Liver (tissue), 9 donors: ENCODE measurements around the gene RPL23. TPM values are rescaled to one million over a fixed set of nuclear protein-coding genes. Genes with fewer than 3 reads are reported as not detected.

Experiments used
- DNase-seq: peaks from one replicate; pipeline ENCODE4 v3.0.0-alpha.2; 2017; ENCODE audit warnings: low spot score
- H3K27ac ChIP-seq, 2 donors: one replicate each; pipeline ENCODE4 v1.7.0; 2013; ENCODE audit warnings: inconsistent platforms in 2 of 2, low read length in 2 of 2, control low read depth in 1 of 2, low read depth in 1 of 2, mild to moderate bottlenecking in 1 of 2
- H3K27me3 ChIP-seq, 4 donors: one replicate each; pipeline versions ENCODE4 v1.6.1 to v1.7.0; 2013; ENCODE audit warnings: low read length in 3 of 4, inconsistent platforms in 1 of 4, mild to moderate bottlenecking in 1 of 4, moderate library complexity in 1 of 4; ENCODE audit not compliant: control insufficient read depth in 4 of 4, insufficient read depth in 4 of 4
- H3K36me3 ChIP-seq, 4 donors: one replicate each; pipeline versions ENCODE4 v1.6.1 to v1.7.0; 2013; ENCODE audit warnings: low read length in 3 of 4, mild to moderate bottlenecking in 3 of 4, low read depth in 1 of 4, moderate library complexity in 1 of 4; ENCODE audit not compliant: control insufficient read depth in 4 of 4, insufficient read depth in 3 of 4
- H3K4me1 ChIP-seq, 4 donors: one replicate each; pipeline versions ENCODE4 v1.6.1 to v1.7.0; 2013; ENCODE audit warnings: low read length in 3 of 4, mild to moderate bottlenecking in 3 of 4, moderate library complexity in 1 of 4; ENCODE audit not compliant: control insufficient read depth in 4 of 4, insufficient read depth in 4 of 4
- H3K4me3 ChIP-seq, 3 donors: one replicate each; pipeline versions ENCODE4 v1.6.1 to v1.7.0; 2013; ENCODE audit warnings: low read length in 3 of 3, control low read depth in 1 of 3, low read depth in 1 of 3, mild to moderate bottlenecking in 1 of 3
- H3K9ac ChIP-seq, 2 donors: one replicate each; pipeline ENCODE4 v1.7.0; 2013; ENCODE audit warnings: low read length in 2 of 2, mild to moderate bottlenecking in 2 of 2, moderate library complexity in 2 of 2, control low read depth in 1 of 2, low read depth in 1 of 2
- H3K9me3 ChIP-seq, 4 donors: one replicate each; pipeline versions ENCODE4 v1.6.1 to v1.7.0; 2013; ENCODE audit warnings: low read length in 3 of 4; ENCODE audit not compliant: control insufficient read depth in 4 of 4
- EGR1 ChIP-seq, 2 donors: IDR thresholded peaks; 2 replicates each; pipeline ENCODE4 v1.6.1; 2016 to 2018; ENCODE audit warnings: antibody characterized with exemption in 2 of 2, low read depth in 2 of 2
- FOXA1 ChIP-seq: IDR thresholded peaks from 2 replicates; pipeline ENCODE4 v1.6.1; 2016; ENCODE audit warnings: antibody characterized with exemption
- HNF4A ChIP-seq, 2 donors: conservative IDR thresholded peaks; 2 replicates each; pipeline ENCODE4 v1.6.1; 2016; ENCODE audit warnings: antibody characterized with exemption in 2 of 2, mild to moderate bottlenecking in 2 of 2
- HNF4G ChIP-seq: IDR thresholded peaks from 2 replicates; pipeline ENCODE4 v1.6.1; 2016; ENCODE audit warnings: antibody characterized with exemption
- JUND ChIP-seq, 2 donors: IDR thresholded peaks; 2 replicates each; pipeline ENCODE4 v1.6.1; 2016; ENCODE audit warnings: antibody characterized with exemption in 2 of 2
- NR2F2 ChIP-seq: IDR thresholded peaks from 2 replicates; pipeline ENCODE4 v1.6.1; 2016; ENCODE audit warnings: antibody characterized with exemption
- RAD21 ChIP-seq, 2 donors: IDR thresholded peaks; 2 replicates each; pipeline ENCODE4 v1.6.1; 2016; ENCODE audit warnings: antibody characterized with exemption in 2 of 2, mild to moderate bottlenecking in 2 of 2
- RXRA ChIP-seq, 2 donors: IDR thresholded peaks; 2 replicates each; pipeline ENCODE4 v1.6.1; 2017 to 2018; ENCODE audit warnings: antibody characterized with exemption in 2 of 2, mild to moderate bottlenecking in 1 of 2
- SP1 ChIP-seq: IDR thresholded peaks from 2 replicates; pipeline ENCODE4 v1.6.1; 2018; ENCODE audit warnings: antibody characterized with exemption, mild to moderate bottlenecking
- YY1 ChIP-seq: IDR thresholded peaks from 2 replicates; pipeline ENCODE4 v1.6.1; 2016; ENCODE audit warnings: antibody characterized with exemption, mild to moderate bottlenecking
- WGBS: extraction: QIAGEN DNeasy Blood & Tissue Kit; methylation state at CpG from one replicate; pipeline ENCODE4 v1.1.7; 2013; 5-methylcytosine and 5-hydroxymethylcytosine counted together
- polyA plus RNA-seq, 2 donors: library from polyadenylated mRNA; stranded (reverse) in 1 of 2; unstranded in 1 of 2; fragments of 200-250 nt in 1 of 2; fragments of >200 nt in 1 of 2; fragmentation: Nextera tagmentation in 1 of 2; extraction: Ambion mirVana in 1 of 2; gene quantifications; one replicate each; pipeline versions ENCODE4 v1.2.1 to v1.2.3, GENCODE V29; 2013 to 2015
- total RNA-seq, 2 donors: library from RNA; depleted of rRNA; stranded (reverse); fragments of >200 nt; gene quantifications; one replicate each; pipeline ENCODE4 v1.2.3, GENCODE V29; 2014
- TF ChIP-seq, protein P1 (sequence below): IDR thresholded peaks from 2 replicates; pipeline ENCODE4 v1.6.1; 2016; ENCODE audit warnings: antibody characterized with exemption
- TF ChIP-seq, protein P2 (sequence below): IDR thresholded peaks from 2 replicates; pipeline ENCODE4 v1.6.1; 2016; ENCODE audit warnings: antibody characterized with exemption
- TF ChIP-seq, protein P3 (sequence below): fragments of 150-350 bp; IDR thresholded peaks from 2 replicates; pipeline ENCODE4 v1.5.1; 2017; ENCODE audit warnings: improper control_type of control experiment, low read depth, low read length; ENCODE audit not compliant: missing input control
- TF ChIP-seq, protein P4 (sequence below): IDR thresholded peaks from 2 replicates; pipeline ENCODE4 v1.6.1; 2016; ENCODE audit warnings: antibody characterized with exemption
- TF ChIP-seq, protein P5 (sequence below): IDR thresholded peaks from 2 replicates; pipeline ENCODE4 v1.6.1; 2016; ENCODE audit warnings: antibody characterized with exemption, mild to moderate bottlenecking
- donor health status: healthy.
- donor health status: healthy.
- donor health status: healthy.
- donor health status: healthy.
- donor health status: healthy.

Gene RPL23
- total and polyA plus RNA-seq, 4 donors = 284 to 797 (median 646) TPM

DNA sequence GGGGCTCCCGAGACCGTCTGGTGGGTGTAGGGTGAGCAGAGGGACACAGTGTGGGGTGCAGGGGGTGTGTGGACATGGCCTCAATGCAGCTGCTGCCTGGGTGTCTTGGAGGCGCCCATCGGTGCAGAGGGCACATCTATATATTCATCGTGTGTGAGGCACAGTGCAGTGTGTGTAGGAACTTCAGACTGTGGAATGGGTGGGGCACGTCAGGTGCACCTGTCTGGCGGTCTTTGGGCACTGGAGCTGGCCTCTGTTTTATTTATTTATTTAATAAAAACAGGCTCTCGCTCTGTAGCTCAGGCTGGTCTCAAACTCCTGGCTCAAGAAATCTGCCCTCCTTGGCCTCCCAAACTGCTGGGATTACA, 33.1 kb upstream of the RPL23 start:
- 79% methylated on average over 8 of the region's 8 CpGs for WGBS

More for the DNA sequence above, 33.1 kb upstream of the RPL23 start:
- Histone ChIP-seq H3K27ac (no peak overlapping the region), H3K4me3 (no peak overlapping the region), H3K9me3 (no peaks in the 10 kb centered on the region), H3K4me1 (peaks cover 27 to 54% (median 38%) of the 10 kb centered on the region in 4 donors), H3K9ac (no peak overlapping the region), H3K27me3 (no peaks in the 10 kb centered on the region), H3K36me3 (peaks cover 5 to 11% (median 7%) of the 10 kb centered on the region in 4 donors)
- TF ChIP-seq EGR1 (IDR thresholded peaks at IDR 0.05; ENCODE audit: low read depth in 2 of 2) = no peak
- TF ChIP-seq YY1 = no peak
- no peak for TF ChIP-seq RXRA (IDR thresholded peaks at IDR 0.05)
- TF ChIP-seq FOXA1 = no peak
- TF ChIP-seq, protein P1, sequence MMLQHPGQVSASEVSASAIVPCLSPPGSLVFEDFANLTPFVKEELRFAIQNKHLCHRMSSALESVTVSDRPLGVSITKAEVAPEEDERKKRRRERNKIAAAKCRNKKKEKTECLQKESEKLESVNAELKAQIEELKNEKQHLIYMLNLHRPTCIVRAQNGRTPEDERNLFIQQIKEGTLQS = no peak
- TF ChIP-seq SP1 = no peak
- no peak for TF ChIP-seq HNF4A (conservative IDR thresholded peaks at IDR 0.05)
- TF ChIP-seq, protein P2, sequence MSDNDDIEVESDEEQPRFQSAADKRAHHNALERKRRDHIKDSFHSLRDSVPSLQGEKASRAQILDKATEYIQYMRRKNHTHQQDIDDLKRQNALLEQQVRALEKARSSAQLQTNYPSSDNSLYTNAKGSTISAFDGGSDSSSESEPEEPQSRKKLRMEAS = no peak
- no peak for TF ChIP-seq JUND (IDR thresholded peaks at IDR 0.05)
- TF ChIP-seq, protein P3, sequence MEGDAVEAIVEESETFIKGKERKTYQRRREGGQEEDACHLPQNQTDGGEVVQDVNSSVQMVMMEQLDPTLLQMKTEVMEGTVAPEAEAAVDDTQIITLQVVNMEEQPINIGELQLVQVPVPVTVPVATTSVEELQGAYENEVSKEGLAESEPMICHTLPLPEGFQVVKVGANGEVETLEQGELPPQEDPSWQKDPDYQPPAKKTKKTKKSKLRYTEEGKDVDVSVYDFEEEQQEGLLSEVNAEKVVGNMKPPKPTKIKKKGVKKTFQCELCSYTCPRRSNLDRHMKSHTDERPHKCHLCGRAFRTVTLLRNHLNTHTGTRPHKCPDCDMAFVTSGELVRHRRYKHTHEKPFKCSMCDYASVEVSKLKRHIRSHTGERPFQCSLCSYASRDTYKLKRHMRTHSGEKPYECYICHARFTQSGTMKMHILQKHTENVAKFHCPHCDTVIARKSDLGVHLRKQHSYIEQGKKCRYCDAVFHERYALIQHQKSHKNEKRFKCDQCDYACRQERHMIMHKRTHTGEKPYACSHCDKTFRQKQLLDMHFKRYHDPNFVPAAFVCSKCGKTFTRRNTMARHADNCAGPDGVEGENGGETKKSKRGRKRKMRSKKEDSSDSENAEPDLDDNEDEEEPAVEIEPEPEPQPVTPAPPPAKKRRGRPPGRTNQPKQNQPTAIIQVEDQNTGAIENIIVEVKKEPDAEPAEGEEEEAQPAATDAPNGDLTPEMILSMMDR = no peak
- TF ChIP-seq, protein P4, sequence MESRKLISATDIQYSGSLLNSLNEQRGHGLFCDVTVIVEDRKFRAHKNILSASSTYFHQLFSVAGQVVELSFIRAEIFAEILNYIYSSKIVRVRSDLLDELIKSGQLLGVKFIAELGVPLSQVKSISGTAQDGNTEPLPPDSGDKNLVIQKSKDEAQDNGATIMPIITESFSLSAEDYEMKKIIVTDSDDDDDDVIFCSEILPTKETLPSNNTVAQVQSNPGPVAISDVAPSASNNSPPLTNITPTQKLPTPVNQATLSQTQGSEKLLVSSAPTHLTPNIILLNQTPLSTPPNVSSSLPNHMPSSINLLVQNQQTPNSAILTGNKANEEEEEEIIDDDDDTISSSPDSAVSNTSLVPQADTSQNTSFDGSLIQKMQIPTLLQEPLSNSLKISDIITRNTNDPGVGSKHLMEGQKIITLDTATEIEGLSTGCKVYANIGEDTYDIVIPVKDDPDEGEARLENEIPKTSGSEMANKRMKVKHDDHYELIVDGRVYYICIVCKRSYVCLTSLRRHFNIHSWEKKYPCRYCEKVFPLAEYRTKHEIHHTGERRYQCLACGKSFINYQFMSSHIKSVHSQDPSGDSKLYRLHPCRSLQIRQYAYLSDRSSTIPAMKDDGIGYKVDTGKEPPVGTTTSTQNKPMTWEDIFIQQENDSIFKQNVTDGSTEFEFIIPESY = no peak
- no peak for TF ChIP-seq NR2F2
- TF ChIP-seq, protein P5, sequence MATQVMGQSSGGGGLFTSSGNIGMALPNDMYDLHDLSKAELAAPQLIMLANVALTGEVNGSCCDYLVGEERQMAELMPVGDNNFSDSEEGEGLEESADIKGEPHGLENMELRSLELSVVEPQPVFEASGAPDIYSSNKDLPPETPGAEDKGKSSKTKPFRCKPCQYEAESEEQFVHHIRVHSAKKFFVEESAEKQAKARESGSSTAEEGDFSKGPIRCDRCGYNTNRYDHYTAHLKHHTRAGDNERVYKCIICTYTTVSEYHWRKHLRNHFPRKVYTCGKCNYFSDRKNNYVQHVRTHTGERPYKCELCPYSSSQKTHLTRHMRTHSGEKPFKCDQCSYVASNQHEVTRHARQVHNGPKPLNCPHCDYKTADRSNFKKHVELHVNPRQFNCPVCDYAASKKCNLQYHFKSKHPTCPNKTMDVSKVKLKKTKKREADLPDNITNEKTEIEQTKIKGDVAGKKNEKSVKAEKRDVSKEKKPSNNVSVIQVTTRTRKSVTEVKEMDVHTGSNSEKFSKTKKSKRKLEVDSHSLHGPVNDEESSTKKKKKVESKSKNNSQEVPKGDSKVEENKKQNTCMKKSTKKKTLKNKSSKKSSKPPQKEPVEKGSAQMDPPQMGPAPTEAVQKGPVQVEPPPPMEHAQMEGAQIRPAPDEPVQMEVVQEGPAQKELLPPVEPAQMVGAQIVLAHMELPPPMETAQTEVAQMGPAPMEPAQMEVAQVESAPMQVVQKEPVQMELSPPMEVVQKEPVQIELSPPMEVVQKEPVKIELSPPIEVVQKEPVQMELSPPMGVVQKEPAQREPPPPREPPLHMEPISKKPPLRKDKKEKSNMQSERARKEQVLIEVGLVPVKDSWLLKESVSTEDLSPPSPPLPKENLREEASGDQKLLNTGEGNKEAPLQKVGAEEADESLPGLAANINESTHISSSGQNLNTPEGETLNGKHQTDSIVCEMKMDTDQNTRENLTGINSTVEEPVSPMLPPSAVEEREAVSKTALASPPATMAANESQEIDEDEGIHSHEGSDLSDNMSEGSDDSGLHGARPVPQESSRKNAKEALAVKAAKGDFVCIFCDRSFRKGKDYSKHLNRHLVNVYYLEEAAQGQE = no peak
- TF ChIP-seq RAD21 (IDR thresholded peaks at IDR 0.05) = no peak
- TF ChIP-seq HNF4G = no peak
- no peak for DNase-seq
